Measurements from ENCODE around the gene FILIP1L. TPM values are rescaled to one million over a fixed set of nuclear protein-coding genes. Genes with fewer than 3 reads are reported as not detected.

FILIP1L gene
- total RNA-seq, 1 experiment from 2014 or later = 0.17 TPM

DNA sequence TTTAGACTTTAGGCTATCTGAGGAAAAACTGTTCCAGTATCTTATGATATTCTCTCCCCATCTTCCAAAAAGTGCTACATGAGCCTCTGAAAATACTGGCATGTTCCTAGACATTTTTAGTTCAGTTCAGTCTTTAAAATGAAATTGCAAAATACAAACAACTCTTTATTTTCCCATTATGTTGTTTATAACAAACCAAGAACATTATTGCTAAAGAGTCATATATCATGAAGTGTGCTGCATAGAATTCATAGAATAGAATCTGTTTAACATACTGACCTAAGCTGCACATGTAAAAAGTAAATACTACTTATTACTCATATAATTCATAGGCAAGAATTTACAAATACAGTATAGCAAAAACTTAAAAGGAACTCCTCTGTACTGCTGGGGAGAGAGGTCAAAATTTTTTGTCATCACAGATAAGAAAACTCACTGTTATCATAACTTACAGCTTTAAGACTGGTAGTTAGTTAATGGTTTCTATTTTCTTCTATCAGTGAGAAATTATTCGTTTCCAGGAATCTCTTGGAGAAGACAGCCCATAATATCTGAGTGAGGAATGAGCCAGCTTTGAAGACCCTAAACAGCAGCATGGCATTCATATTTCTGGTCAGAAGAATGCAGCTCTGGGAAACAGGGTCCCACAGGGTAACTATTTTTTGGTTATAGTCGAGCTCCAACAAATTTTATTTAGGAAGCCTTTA is 32.2 kb downstream of the FILIP1L start:
- H3K27ac ChIP-seq (ENCODE audit: low read depth, low read length) = no peak overlapping the region
- H3K9me2 ChIP-seq (ENCODE audit: insufficient read depth) = no peaks in the 10 kb centered on the region
- no peak overlapping the region for H3K4me2 ChIP-seq (ENCODE audit: low read length)
- no peaks in the 10 kb centered on the region for H3K27me3 ChIP-seq (ENCODE audit: insufficient read depth, low read length)
- intact Hi-C loops (cut with micrococcal nuclease) = no loop called here
- ChIA-PET CTCF (interaction anchor here (2.1 kb wide), 1 partner anchor 13 kb away, joined by 7 read pairs; no protein-coding TSS in a partner anchor), RAD21 (ENCODE audit: low non-redundant PET in 1 of 2, low total read pairs in 2 of 2, uncharacterized antibody in 2 of 2, unreplicated experiment in 2 of 2) (no interaction called here), POLR2A (no interaction called here)
- H3K9ac ChIP-seq (ENCODE audit: low read length) = no peak overlapping the region
- TF ChIP-seq SP1 (IDR thresholded peaks at IDR 0.05; ENCODE audit: low read depth) = no peak
- no peak for TF ChIP-seq EZH2phosphoT487 (IDR thresholded peaks at IDR 0.05; ENCODE audit: borderline replicate concordance)
- TF ChIP-seq ELF1 (IDR thresholded peaks at IDR 0.05; ENCODE audit: borderline replicate concordance, low read depth) = no peak
- no peak for TF ChIP-seq JUND (IDR thresholded peaks at IDR 0.05)
- TF ChIP-seq, protein P1, sequence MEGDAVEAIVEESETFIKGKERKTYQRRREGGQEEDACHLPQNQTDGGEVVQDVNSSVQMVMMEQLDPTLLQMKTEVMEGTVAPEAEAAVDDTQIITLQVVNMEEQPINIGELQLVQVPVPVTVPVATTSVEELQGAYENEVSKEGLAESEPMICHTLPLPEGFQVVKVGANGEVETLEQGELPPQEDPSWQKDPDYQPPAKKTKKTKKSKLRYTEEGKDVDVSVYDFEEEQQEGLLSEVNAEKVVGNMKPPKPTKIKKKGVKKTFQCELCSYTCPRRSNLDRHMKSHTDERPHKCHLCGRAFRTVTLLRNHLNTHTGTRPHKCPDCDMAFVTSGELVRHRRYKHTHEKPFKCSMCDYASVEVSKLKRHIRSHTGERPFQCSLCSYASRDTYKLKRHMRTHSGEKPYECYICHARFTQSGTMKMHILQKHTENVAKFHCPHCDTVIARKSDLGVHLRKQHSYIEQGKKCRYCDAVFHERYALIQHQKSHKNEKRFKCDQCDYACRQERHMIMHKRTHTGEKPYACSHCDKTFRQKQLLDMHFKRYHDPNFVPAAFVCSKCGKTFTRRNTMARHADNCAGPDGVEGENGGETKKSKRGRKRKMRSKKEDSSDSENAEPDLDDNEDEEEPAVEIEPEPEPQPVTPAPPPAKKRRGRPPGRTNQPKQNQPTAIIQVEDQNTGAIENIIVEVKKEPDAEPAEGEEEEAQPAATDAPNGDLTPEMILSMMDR (IDR thresholded peaks at IDR 0.05 in 2 of 3, conservative IDR thresholded peaks at IDR 0.05 in 1 of 3; ENCODE audit: borderline replicate concordance in 1 of 3, insufficient read depth in 1 of 3, low read depth in 2 of 3, low read length in 2 of 3) = no peak
- no peak for TF ChIP-seq ZNF274 (IDR thresholded peaks at IDR 0.05; ENCODE audit: low read depth, low read length)
- TF ChIP-seq ZFX (IDR thresholded peaks at IDR 0.05) = no peak
- TF ChIP-seq, protein P2, sequence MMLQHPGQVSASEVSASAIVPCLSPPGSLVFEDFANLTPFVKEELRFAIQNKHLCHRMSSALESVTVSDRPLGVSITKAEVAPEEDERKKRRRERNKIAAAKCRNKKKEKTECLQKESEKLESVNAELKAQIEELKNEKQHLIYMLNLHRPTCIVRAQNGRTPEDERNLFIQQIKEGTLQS (IDR thresholded peaks at IDR 0.05) = no peak
- H3K9me3 ChIP-seq (ENCODE audit: control insufficient read depth in 1 of 2, insufficient read depth in 1 of 2, low read depth in 1 of 2, low read length in 2 of 2) = no peaks in the 10 kb centered on the region
- no peaks in the 10 kb centered on the region for H3K4me1 ChIP-seq (ENCODE audit: control insufficient read depth in 1 of 2, insufficient read depth in 2 of 2, low read length in 2 of 2)
- H4K20me1 ChIP-seq (ENCODE audit: insufficient read depth) = no peaks in the 10 kb centered on the region
- no TSS peak for BruUV-seq (replicated peaks)
- ATAC-seq = no peak
- H3K36me3 ChIP-seq (ENCODE audit: control insufficient read depth in 1 of 2, insufficient read depth in 2 of 2, low read length in 2 of 2) = no peaks in the 10 kb centered on the region
- H3K4me3 ChIP-seq (replicated peaks in 1 of 2; ENCODE audit: low read depth in 1 of 2, low read length in 2 of 2) = no peak overlapping the region
- DNase-seq (ENCODE audit: low read depth, low spot score) = no peak
- no peak overlapping the region for H2AFZ ChIP-seq (ENCODE audit: low read depth, low read length, poor library complexity, severe bottlenecking)
- H3K79me2 ChIP-seq (ENCODE audit: insufficient read depth, low read length) = no peaks in the 10 kb centered on the region

All from HCT116 (cell line).